K562 (cell line): ENCODE measurements around the gene ZNF547.

Experiments
- CREBBP ChIP-seq: IDR thresholded peaks from one replicate; pipeline ENCODE4 v1.6.1; 2012; ENCODE audit warnings: low read depth, mild to moderate bottlenecking, control low read depth, inconsistent platforms, low read length
- TAF1 ChIP-seq: IDR thresholded peaks from 2 replicates; pipeline ENCODE4 v1.6.1; 2011; ENCODE audit warnings: mild to moderate bottlenecking, low read length, moderate library complexity; ENCODE audit not compliant: insufficient read depth, control insufficient read depth, severe bottlenecking; ENCODE audit errors: extremely low read depth
- ZBTB17 ChIP-seq: fragments of 450-650 bp; formaldehyde crosslinking; IDR thresholded peaks from 2 replicates; pipeline ENCODE4 v1.4.0; 2020; ENCODE audit warnings: mild to moderate bottlenecking
- TF ChIP-seq, protein P1 (sequence below): sonication (generic); formaldehyde crosslinking; IDR thresholded peaks from 2 replicates; pipeline ENCODE4 v1.8.0; 2022; ENCODE audit warnings: mild to moderate bottlenecking, missing genetic modification reagents

DNA sequence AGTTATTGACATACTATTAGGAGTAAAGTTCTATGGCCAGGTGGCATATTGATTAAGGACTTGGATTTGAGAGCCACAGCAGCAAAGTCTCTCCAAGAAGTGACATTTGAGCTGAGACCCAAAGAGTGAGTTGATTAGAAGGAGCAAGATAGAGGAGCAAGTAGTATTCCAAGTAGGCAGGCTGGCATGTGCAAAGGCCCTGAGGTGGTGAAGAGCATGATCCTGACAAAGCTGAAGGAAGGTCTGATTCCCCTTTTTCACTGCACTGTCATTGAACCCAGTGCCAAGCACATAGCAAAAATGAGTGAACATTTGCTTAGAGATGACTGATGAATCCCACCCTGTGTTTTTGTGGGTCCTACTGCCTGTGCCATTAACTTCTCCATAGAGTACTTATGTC lies 38.4 kb upstream of the ZNF547 start:
- TF ChIP-seq, protein P1, sequence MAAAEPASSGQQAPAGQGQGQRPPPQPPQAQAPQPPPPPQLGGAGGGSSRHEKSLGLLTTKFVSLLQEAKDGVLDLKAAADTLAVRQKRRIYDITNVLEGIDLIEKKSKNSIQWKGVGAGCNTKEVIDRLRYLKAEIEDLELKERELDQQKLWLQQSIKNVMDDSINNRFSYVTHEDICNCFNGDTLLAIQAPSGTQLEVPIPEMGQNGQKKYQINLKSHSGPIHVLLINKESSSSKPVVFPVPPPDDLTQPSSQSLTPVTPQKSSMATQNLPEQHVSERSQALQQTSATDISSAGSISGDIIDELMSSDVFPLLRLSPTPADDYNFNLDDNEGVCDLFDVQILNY (CRISPR knock-in tag): no peak
- TF ChIP-seq TAF1 (no peak), CREBBP (no peak), ZBTB17 (CRISPR knock-in tag) (no peak)
